T1000 (cell line): ENCODE results near the gene SPNS2.

Experiments used
- DNase-seq: peaks from one replicate; lab custom pipeline; 2025; ENCODE audit warnings: mixed read lengths; lab: John Stamatoyannopoulos, UW

Gene SPNS2

DNA sequence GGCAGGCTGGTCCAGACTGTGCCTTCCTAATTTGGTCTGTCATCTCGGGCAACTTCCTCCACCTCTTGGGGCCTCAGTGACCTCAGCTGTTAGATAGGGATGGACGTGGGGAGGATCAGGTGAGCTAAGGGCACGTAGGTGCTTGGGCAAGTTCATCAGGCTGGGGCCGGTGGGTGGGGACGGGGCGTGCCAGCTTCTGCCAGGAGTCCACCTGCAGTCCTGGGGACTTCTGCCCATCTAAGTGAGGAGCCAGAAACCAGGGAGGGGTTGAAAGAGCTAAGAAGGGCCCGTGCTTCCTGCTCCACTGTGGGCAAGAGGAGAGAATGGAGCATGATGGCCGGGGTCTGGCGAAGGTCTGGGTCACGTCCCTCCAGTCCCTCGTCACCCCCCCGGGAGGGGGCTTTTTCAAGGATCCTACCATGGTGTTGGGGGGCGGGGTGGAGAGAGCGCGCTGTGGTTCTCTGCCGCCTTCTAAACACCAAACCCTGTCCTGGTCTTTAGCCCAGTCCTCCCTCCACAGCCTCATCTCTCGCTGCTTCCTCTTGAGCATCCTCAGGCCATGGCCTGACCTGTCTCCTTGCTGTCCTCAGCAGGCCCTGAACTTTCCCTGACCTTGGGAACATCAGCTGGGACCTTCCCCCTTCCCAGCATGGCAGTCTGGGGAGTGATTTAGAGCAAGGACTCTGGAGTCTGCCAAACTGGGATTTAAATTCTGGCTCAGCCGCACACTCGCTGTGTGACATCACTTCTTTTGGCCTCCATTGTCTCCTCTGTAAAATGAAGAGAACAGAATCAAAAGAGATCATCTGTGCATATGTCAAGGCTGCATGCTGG, 21.6 kb downstream of the SPNS2 start:
- no peak for DNase-seq

DNA sequence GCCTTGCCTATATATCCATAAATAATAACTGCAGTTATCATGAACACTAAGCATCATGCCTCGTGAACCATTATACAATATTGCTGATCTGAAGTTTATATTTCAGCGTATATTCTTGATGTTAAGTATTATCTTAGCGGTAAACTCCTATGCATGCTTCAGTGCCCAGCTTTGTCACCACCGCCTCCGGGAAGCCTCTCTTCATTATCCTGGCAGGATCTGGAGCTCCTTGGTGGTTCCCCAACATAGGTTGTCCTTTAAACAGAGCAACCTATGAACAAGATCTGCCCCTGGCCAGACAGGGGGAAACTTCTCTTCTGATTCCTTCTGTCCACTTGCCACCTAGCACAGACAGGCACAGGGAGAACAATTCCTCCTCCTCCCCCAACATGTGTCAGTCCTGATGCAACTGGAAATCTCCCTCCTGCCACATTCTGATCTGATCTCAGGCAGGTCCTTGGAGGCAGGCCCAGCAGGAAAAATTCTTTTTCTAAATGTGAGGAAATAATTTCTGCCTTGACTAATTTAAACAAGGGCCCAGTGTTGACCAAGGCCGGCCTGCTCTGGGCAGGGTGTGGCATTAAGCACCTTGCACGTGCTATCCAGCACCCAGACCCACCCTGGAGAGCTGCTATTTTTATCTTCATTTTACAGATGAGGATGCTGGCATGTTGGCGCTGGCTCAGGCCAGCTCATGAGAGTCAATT, 22.4 kb downstream of the SPNS2 start:
- DNase-seq: no peak

DNA sequence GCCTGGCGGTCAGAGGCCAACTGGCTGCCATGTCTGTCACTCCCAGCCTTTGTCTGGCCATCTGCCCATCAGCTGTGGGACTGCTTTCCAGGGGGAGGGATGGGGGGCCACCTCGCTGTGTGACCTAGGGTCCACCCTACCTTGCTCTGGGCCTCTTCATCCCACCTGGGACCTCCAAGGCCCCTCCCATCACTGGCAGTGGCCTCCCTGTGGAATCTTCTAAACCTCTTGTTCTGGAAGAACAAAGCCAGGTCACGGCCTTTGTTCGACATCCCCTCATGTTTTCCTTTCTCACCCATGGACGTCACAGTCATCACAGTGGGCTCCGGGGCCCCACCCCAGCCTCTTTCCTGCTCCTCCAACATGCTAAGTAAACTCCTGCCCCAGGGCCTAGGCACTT, 24.0 kb downstream of the SPNS2 start:
- no peak for DNase-seq

DNA sequence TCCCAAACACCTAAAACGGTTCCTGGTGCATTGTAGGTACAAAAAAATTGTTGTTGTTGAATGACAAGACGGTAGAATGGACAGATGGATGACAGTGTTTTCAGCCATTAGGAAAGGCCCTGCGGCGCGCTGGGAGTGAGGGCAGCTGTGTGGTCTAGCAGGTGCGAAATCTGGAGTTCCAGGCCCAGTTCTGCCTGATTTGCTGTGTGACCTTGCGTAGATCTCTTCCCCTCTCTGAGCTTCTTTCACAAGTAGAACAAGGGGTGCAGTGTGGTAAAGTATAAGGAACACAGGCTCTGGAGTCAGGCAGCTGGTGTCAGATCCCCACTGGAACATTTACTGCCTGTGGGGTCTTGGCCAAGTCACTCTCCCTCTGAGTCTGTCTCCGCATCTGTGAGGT, 25.3 kb downstream of the SPNS2 start:
- no peak for DNase-seq

- no peak for DNase-seq
These were observed 27.2 kb downstream of the SPNS2 start for GRCh38 chr17:4525691-4526397.

GRCh38 chr17:4527134-4527533, 28.5 kb downstream of the SPNS2 start:
- DNase-seq: no peak

- no peak for DNase-seq
These were observed 29.0 kb downstream of the SPNS2 start for GRCh38 chr17:4527566-4528125.

GRCh38 chr17:4529533-4530152, 31.0 kb downstream of the SPNS2 start:
- DNase-seq: no peak

DNA sequence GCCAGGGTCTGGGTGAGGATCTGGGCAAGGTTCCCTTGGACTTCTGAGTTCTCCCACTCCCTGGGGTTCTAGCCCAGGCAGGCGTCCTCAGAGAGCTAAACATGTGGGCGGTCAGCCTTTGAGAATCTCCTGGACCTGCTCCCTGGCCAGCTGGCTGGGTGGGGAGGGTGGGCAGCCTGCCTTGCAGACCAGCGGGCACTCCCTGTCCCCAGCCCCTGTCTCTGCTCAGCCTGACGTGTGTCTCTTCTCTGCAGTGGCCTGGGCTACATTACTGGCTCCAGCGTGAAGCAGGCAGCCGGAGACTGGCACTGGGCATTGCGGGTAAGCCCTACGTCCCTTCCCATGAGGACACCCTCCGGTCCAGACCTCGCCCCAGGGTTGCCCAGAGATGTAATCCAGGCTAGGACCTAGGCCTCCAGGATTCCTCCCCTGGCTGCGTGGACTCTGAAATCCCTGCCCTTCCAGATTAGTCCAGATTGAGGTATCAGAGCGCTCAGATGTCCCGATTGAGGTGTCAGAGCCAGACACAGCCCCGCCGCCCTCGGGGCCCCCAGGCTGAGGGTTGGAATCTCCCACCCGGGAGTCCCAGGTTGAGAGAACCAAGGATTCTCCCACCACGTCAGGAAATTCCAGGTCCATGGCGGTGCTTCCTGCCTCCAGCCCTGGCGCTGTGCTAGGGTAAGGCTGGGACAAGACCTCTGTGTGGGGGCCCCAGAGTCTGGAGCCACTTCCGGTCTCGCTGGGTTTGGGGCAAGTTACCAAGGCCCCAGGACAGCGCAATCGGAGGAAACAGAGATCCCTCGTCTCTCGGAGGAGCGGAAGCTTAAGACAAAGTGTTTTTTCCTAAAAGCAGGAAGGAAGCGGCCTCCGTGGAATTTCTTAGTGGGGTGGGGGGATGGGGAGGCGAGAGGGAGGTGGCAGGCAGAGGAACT, 32.4 kb downstream of the SPNS2 start:
- DNase-seq: no peak

GRCh38 chr17:4531988-4532736, 33.5 kb downstream of the SPNS2 start:
- no peak for DNase-seq

DNA sequence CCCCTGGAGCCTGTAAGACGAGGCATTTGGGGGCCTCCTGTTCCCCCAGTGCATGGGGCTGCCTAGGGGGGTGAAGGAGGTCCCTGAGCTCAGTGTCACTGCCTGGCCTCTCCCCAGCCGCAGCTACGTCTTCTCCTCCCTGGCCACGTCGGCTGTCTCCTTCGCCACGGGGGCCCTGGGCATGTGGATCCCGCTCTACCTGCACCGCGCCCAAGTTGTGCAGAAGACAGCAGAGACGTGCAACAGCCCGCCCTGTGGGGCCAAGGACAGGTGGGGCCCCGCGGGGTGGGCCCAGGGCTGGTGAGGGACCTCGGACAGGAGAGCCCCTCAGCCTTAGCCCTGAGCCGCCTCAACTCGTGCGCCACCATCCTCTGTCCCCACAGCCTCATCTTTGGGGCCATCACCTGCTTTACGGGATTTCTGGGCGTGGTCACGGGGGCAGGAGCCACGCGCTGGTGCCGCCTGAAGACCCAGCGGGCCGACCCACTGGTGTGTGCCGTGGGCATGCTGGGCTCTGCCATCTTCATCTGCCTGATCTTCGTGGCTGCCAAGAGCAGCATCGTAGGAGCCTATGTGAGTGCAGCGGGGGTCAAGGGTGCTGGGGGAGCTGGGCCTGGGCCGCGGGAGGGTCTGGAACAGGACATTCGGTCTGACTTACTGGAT, 34.3 kb downstream of the SPNS2 start:
- no peak for DNase-seq

- no peak for DNase-seq
These were observed 35.1 kb downstream of the SPNS2 start for GRCh38 chr17:4533523-4534504.

DNA sequence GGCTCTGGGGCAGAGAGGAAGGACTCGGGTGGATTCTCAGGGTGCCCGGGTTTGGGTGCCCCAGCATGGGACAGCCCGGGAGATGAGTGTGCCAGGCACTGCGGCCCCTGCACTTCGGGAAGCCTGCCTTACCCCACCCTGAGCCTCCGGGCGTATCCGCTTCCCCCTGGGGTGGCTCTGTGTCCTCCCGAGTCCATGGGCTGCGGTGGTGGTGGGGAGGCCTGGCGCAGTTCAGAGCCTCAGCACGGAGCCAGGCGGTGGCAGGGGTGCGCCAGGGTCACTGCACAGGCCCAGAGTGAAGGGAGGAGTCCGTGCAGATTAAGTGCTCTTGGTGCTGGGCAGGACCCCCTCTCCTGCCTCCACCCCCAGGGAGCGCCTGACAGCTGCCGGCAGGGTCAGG, 35.8 kb downstream of the SPNS2 start:
- DNase-seq: no peak

DNA sequence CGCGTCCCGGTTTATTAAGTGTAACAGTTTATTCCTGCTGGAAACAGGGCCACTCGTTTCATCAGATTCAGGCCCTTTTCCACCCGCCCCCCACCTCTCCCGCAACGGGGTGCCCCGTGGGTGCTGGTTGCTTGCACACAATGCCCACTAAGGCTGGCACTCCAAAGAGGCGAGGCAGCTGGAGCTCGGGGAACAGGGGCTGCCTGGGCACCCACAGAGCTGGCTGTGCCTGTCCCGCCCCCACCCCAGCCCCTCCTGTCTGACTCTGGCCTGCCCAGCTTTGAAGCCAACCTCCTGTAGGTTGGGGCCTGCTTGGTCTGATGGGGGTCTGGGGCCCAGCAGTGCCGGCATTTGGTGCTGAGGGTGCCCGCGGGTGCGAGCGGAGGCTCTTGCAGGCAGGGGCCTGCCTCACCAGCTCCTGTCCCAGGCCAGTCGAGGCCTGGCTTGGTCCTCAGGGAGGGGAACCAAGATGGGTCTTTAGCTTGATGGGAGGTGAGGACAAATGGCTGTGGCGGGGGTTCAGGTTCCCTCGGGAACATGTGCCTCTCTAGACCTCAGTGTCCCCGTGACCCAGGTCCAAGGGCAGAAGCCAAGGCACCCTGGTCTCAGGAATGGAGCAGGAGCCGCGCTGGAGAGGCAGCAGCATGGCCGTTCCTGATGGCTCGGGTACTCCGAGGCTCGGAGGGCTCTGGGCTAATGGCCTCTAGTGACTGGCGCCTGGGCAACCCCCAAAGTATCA, 36.4 kb downstream of the SPNS2 start:
- no peak for DNase-seq

- no peak for DNase-seq
These were observed 37.1 kb downstream of the SPNS2 start for GRCh38 chr17:4535667-4536258.

GRCh38 chr17:4536259-4536741, 37.6 kb downstream of the SPNS2 start:
- DNase-seq: no peak

DNA sequence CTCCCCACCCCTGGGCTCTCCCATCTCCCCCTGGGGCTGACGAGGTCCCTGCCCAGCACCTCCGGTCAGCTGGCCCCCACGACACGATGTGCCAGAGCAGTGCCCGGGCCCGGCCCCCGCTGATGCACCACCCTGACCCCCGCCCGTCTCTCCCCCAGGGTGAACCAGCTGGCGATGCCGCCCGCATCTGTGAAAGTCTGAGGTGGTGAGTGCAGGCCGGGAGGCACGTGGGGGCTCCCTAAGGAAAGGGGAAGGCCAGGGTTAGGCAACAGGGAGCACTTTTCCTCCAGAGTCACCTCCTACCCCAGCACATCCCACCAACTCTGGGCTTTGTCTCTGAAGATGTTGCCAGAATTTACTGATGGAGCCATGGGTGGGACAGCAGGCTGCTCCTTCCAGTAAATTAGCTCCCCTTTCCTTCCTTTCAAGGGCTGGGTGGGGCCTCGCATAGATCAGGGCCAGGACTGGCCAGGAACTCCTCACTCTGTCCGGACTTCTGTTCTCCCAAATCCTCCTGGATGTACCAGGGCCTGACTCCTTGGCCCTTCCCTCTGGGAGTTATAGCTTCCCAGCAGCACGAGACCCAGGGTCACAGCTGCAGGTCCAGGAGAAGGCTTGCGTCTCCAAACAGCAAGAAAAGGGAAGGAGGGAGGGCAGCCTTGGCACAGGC, 38.2 kb downstream of the SPNS2 start:
- no peak for DNase-seq
